Left lung (tissue), 10 donors: ENCODE results near the gene HSD11B1. TPM values are rescaled to one million over a fixed set of nuclear protein-coding genes. Genes with fewer than 3 reads are reported as not detected.

Experiments used
- ATAC-seq: fragments of 200-7000 bp; cut with Tn5 transposase; one replicate; pipeline ENCODE4 v1.9.1; 2020; ENCODE audit warnings: moderate library complexity
- DNase-seq, 4 donors: peaks; one replicate each; pipeline ENCODE4 v3.0.0-alpha.2; 2013 to 2020
- H3K27ac ChIP-seq, 2 donors: fragments of 200-600 bp; sonication (generic) in 1 of 2; one replicate each; pipeline versions ENCODE4 v1.5.0 to v1.8.0; 2020 to 2021
- H3K27me3 ChIP-seq, 2 donors: fragments of 200-600 bp; sonication (generic) in 1 of 2; one replicate each; pipeline versions ENCODE4 v1.5.0 to v1.8.0; 2020 to 2021
- H3K36me3 ChIP-seq, 2 donors: fragments of 200-600 bp; sonication (generic) in 1 of 2; one replicate each; pipeline versions ENCODE4 v1.5.0 to v1.8.0; 2020 to 2021
- H3K4me1 ChIP-seq, 2 donors: fragments of 200-600 bp; one replicate each; pipeline ENCODE4 v1.8.0; 2021
- H3K4me3 ChIP-seq, 2 donors: fragments of 200-600 bp; sonication (generic) in 1 of 2; one replicate each; pipeline versions ENCODE4 v1.5.0 to v1.8.0; 2020 to 2021; ENCODE audit warnings: mild to moderate bottlenecking in 1 of 2
- H3K9me3 ChIP-seq, 2 donors: fragments of 200-600 bp; sonication (generic) in 1 of 2; one replicate each; pipeline versions ENCODE4 v1.5.0 to v1.8.0; 2020 to 2021
- CTCF ChIP-seq, 2 donors: fragments of 200-600 bp; sonication (generic) in 1 of 2; IDR thresholded peaks; one replicate each; pipeline versions ENCODE4 v1.5.0 to v1.8.0; 2021; ENCODE audit warnings: antibody characterized with exemption in 2 of 2
- intact Hi-C, 2 donors: fragments of 100-400 bp; cut with DNase I; formaldehyde crosslinking; loops; one replicate each; pipeline versions ENCODE4 v1.11.2 to v1.14.2; 2022
- polyA plus RNA-seq, 6 donors: library from polyadenylated mRNA; unstranded; fragments of 120-200 nt; gene quantifications; one replicate each; pipeline ENCODE4 v1.2.1, GENCODE V29; 2013; ENCODE audit not compliant: insufficient read length in 6 of 6
- total RNA-seq, 2 donors: library from RNA; stranded (reverse); fragmentation: NEBNext Ultra II Directional; extraction: Animal tissue kit (Norgen Biotek cat#: 25700); gene quantifications; one replicate each; pipeline ENCODE4 v1.2.1, GENCODE V29; 2021
- donor health status: DM: no; HTN: yes; CAD: no.
- donor health status: DM: no; HTN: no; CAD: no.

Gene HSD11B1
- total and polyA plus RNA-seq, 8 donors: 5.1 to 30.7 (median 7.0) TPM

GRCh38 chr1:209742409-209743144 lies 37.9 kb downstream of the HSD11B1 start:
- H3K4me1 ChIP-seq: peaks cover 0 to 6% of the 10 kb centered on the region in 2 donors
- peak overlapping the region in 1 of 2 donors; percentile 57 for H3K27ac ChIP-seq
- H3K9me3 ChIP-seq: no peaks in the 10 kb centered on the region
- H3K27me3 ChIP-seq: no peaks in the 10 kb centered on the region
- DNase-seq (peak in 2 of 4 donors; percentile 26 to 54), ATAC-seq (peak; percentile 59)
- no peak overlapping the region for H3K4me3 ChIP-seq
- no peaks in the 10 kb centered on the region for H3K36me3 ChIP-seq
- no peak for TF ChIP-seq CTCF (IDR thresholded peaks at IDR 0.05)
- intact Hi-C loops: no loop called here

GRCh38 chr1:209743145-209743482 lies 38.5 kb downstream of the HSD11B1 start:
- Histone ChIP-seq H3K27ac (peak overlapping the region in 1 of 2 donors; percentile 57), H3K27me3 (no peaks in the 10 kb centered on the region), H3K36me3 (no peaks in the 10 kb centered on the region), H3K4me3 (no peak overlapping the region), H3K4me1 (peaks cover 0 to 12% of the 10 kb centered on the region in 2 donors), H3K9me3 (no peaks in the 10 kb centered on the region)
- intact Hi-C loops: no loop called here
- TF ChIP-seq CTCF (IDR thresholded peaks at IDR 0.05): no peak
- ATAC-seq (no peak), DNase-seq (no peak)

GRCh38 chr1:209746451-209747165 lies 42.0 kb downstream of the HSD11B1 start:
- no peak for DNase-seq
- H3K4me1 ChIP-seq: peaks cover 0 to 46% of the 10 kb centered on the region in 2 donors
- H3K36me3 ChIP-seq: no peaks in the 10 kb centered on the region
- H3K9me3 ChIP-seq: no peaks in the 10 kb centered on the region
- no peak overlapping the region for H3K4me3 ChIP-seq
- H3K27me3 ChIP-seq: no peaks in the 10 kb centered on the region
- no peak for TF ChIP-seq CTCF (IDR thresholded peaks at IDR 0.05)
- no peak for ATAC-seq
- intact Hi-C loops: loop anchor here in 1 of 2 donors (5.0 kb wide), 1 partner anchor 169 kb away; no protein-coding TSS in a partner anchor
- no peak overlapping the region for H3K27ac ChIP-seq

- peak; percentile 92 to 97 for TF ChIP-seq CTCF (IDR thresholded peaks at IDR 0.05)
- DNase-seq: peak; percentile 83 to 97 (median 93)
- H3K4me1 ChIP-seq: peaks cover 0 to 55% of the 10 kb centered on the region in 2 donors
- H3K9me3 ChIP-seq: no peaks in the 10 kb centered on the region
- peak; percentile 99 for ATAC-seq
- intact Hi-C loops: loop anchor here in 1 of 2 donors (5.0 kb wide), 1 partner anchor 170 kb away; no protein-coding TSS in a partner anchor
- H3K27me3 ChIP-seq: no peaks in the 10 kb centered on the region
- no peaks in the 10 kb centered on the region for H3K36me3 ChIP-seq
- peak overlapping the region in 1 of 2 donors; percentile 50 for H3K27ac ChIP-seq
- peak overlapping the region; percentile 14 to 15 for H3K4me3 ChIP-seq
Measured at GRCh38 chr1:209747580-209748262, 43.1 kb downstream of the HSD11B1 start.
